ENCODE data around the gene CPVL. TPM values are rescaled to one million over a fixed set of nuclear protein-coding genes. Genes with fewer than 3 reads are reported as not detected.
A peak's percentile ranks its signal among the peaks of the same experiment; 100 is the strongest.

CPVL gene
- total RNA-seq, 1 experiment from 2014 or later = 26.9 TPM

- Histone ChIP-seq H3K4ac (ENCODE audit: low read depth, low read length) (no peak overlapping the region), H3K14ac (ENCODE audit: insufficient read depth, low read length) (no peak overlapping the region; the same call in 1 of the 2 replicates), H4K20me1 (ENCODE audit: control insufficient read depth, insufficient read depth, insufficient read length) (no peaks in the 10 kb centered on the region), H2BK5ac (ENCODE audit: insufficient read length, low read length) (no peak overlapping the region), H3K56ac (ENCODE audit: insufficient read length, low read depth, low read length) (no peak overlapping the region), H3K23ac (ENCODE audit: insufficient read length, low read depth, low read length) (no peak overlapping the region), H2BK15ac (ENCODE audit: low read depth, low read length) (no peak overlapping the region), H3K9ac (ENCODE audit: extremely low read depth, insufficient read length, low read length) (no peak overlapping the region), H3K27ac (ENCODE audit: insufficient read length, low read depth, low read length) (no peak overlapping the region), H2BK120ac (ENCODE audit: low read depth, low read length, poor library complexity, severe bottlenecking) (no peak overlapping the region), H3K79me2 (ENCODE audit: insufficient read depth, low read length) (no peaks in the 10 kb centered on the region), H3K4me1 (ENCODE audit: insufficient read depth, low read length) (no peaks in the 10 kb centered on the region), H4K5ac (ENCODE audit: insufficient read length, low read depth, low read length) (no peak overlapping the region), H2BK12ac (ENCODE audit: insufficient read length, low read depth, low read length) (no peak overlapping the region), H3K9me3 (ENCODE audit: control insufficient read depth, low read depth, low read length) (no peaks in the 10 kb centered on the region), H2BK20ac (ENCODE audit: low read depth, low read length, poor library complexity, severe bottlenecking) (no peak overlapping the region), H4K91ac (ENCODE audit: insufficient read length, low read depth, low read length) (no peak overlapping the region), H3K18ac (ENCODE audit: insufficient read length, low read depth, low read length) (no peak overlapping the region), H2AK5ac (ENCODE audit: insufficient read length, low read length) (no peak overlapping the region), H4K8ac (replicated peaks; ENCODE audit: insufficient read length, low read depth, low read length) (no peak overlapping the region), H3T11ph (ENCODE audit: low read length) (no peak overlapping the region), H3K27me3 (ENCODE audit: insufficient read depth, low read length) (no peaks in the 10 kb centered on the region), H2AFZ (ENCODE audit: low read length) (no peak overlapping the region), H3K23me2 (ENCODE audit: insufficient read length, low read depth, low read length, poor library complexity, severe bottlenecking) (no peaks in the 10 kb centered on the region), H3K79me1 (ENCODE audit: insufficient read depth, low read depth, low read length, poor library complexity, severe bottlenecking) (no peaks in the 10 kb centered on the region), H3K4me2 (ENCODE audit: insufficient read depth, insufficient read length, low read length) (no peak overlapping the region)
- Mint-ChIP-seq H3K27me3 (ENCODE audit: low read depth) (no peaks in the 10 kb centered on the region), H3K9me3 (peaks cover 19 to 24% of the 10 kb centered on the region in 2 experiments; a peak in 4 of 5 replicates), H3K36me3 (ENCODE audit: insufficient read depth in 1 of 3, low read depth in 3 of 3) (peaks cover 9 to 34% (median 11%) of the 10 kb centered on the region in 3 experiments), H3K4me1 (no peaks in the 10 kb centered on the region), H3K4me3 (no peak overlapping the region), H3K27ac (peak overlapping the region in 1 of 3 experiments; percentile 28; a peak in 2 of 7 replicates)
- WGBS (ENCODE audit: extremely low coverage, insufficient read length, low lambda C conversion rate) = no CpG with 5 or more reads among the region's 6 CpGs
- no peak for DNase-seq
- no peak for TF ChIP-seq CTCF (conservative IDR thresholded peaks at IDR 0.05)
Observed at GRCh38 chr7:29022291-29022988, 123.9 kb downstream of the CPVL start.

Data from H9 (cell line).